Peyer's patch (tissue), 4 donors: ENCODE results near the gene TNS3.

Source experiments
- POLR2A ChIP-seq, 2 donors: fragments of 450-650 bp; IDR thresholded peaks; one replicate each; pipeline ENCODE4 v1.5.1; 2017; ENCODE audit warnings: antibody characterized with exemption in 2 of 2, mild to moderate bottlenecking in 2 of 2, moderate library complexity in 2 of 2
- TF ChIP-seq, protein P1 (sequence below), 6 experiments: fragments of 450-650 bp in 4 of 6; fragments of 200-600 bp in 2 of 6; sonication (generic) in 1 of 6; IDR thresholded peaks; one replicate each; pipeline ENCODE4 v1.5.1; 2017 to 2019; ENCODE audit warnings: antibody characterized with exemption in 6 of 6, mild to moderate bottlenecking in 3 of 6, moderate library complexity in 1 of 6

DNA sequence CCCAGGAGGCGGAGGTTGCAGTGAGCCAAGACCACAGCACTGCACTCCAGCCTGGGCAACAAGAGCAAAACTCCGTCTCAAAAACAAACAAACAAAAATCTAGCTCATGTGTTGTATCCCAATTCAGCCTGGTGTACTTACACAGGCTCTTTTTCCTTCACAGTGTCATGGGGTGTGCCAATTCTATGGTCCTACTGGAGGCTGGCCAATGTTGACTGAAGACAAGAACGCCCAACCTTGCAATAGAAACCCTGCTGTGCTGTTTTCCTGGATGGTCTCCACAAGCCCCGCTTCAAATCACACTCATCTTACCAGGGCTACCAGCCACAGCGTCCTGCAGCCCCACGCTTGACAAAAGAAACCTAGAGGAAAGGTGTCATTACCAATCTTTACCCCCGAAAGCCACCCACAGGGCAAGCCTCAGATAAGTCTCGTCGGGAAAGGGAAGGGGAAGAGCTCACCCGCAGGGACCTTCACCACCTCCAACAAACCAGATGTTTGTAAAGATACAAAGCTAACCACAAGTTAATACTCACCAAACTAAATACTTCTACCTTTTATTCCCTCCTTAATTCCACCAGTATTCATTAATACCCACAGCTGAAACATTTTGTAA, 64.8 kb downstream of the TNS3 start:
- TF ChIP-seq, protein P1, sequence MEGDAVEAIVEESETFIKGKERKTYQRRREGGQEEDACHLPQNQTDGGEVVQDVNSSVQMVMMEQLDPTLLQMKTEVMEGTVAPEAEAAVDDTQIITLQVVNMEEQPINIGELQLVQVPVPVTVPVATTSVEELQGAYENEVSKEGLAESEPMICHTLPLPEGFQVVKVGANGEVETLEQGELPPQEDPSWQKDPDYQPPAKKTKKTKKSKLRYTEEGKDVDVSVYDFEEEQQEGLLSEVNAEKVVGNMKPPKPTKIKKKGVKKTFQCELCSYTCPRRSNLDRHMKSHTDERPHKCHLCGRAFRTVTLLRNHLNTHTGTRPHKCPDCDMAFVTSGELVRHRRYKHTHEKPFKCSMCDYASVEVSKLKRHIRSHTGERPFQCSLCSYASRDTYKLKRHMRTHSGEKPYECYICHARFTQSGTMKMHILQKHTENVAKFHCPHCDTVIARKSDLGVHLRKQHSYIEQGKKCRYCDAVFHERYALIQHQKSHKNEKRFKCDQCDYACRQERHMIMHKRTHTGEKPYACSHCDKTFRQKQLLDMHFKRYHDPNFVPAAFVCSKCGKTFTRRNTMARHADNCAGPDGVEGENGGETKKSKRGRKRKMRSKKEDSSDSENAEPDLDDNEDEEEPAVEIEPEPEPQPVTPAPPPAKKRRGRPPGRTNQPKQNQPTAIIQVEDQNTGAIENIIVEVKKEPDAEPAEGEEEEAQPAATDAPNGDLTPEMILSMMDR (IDR thresholded peaks at IDR 0.05) = no peak
- TF ChIP-seq POLR2A (IDR thresholded peaks at IDR 0.05) = no peak
